GM20431 (cell line): Measurements from ENCODE around the gene CPED1.

Source experiments
- in situ Hi-C: fragments of 300-500 bp; cut with MseI, MboI; formaldehyde crosslinking; loops from one replicate; pipeline ENCODE4 v1.15.0; 2020; ENCODE audit warnings: low sequenced_read_pairs; ENCODE audit not compliant: unreplicated experiment

CPED1 gene

GRCh38 chr7:121080257-121080912, 91.9 kb downstream of the CPED1 start:
- in situ Hi-C loops: loop anchor here (25.0 kb wide), 1 partner anchor 93 kb away; the partner anchor contains the start of gene CPED1

GRCh38 chr7:121080913-121081326, 92.4 kb downstream of the CPED1 start:
- in situ Hi-C loops: loop anchor here (25.0 kb wide), 1 partner anchor 94 kb away; the partner anchor contains the start of gene CPED1

GRCh38 chr7:121081327-121081936, 92.9 kb downstream of the CPED1 start:
- in situ Hi-C loops: loop anchor here (25.0 kb wide), 1 partner anchor 94 kb away; the partner anchor contains the start of gene CPED1

GRCh38 chr7:121082400-121083101, 94.0 kb downstream of the CPED1 start:
- in situ Hi-C loops: loop anchor here (25.0 kb wide), 1 partner anchor 95 kb away; the partner anchor contains the start of gene CPED1

- in situ Hi-C loops: loop anchor here (25.0 kb wide), 1 partner anchor 96 kb away; the partner anchor contains the start of gene CPED1
Observed at GRCh38 chr7:121083138-121083789, 94.8 kb downstream of the CPED1 start.

GRCh38 chr7:121083790-121084251, 95.3 kb downstream of the CPED1 start:
- in situ Hi-C loops: loop anchor here (25.0 kb wide), 1 partner anchor 97 kb away; the partner anchor contains the start of gene CPED1

GRCh38 chr7:121084256-121084655, 95.7 kb downstream of the CPED1 start:
- in situ Hi-C loops: loop anchor here (25.0 kb wide), 1 partner anchor 97 kb away; the partner anchor contains the start of gene CPED1

GRCh38 chr7:121084748-121085336, 96.3 kb downstream of the CPED1 start:
- in situ Hi-C loops: loop anchor here (25.0 kb wide), 1 partner anchor 98 kb away; the partner anchor contains the start of gene CPED1

GRCh38 chr7:121085922-121086321, 97.4 kb downstream of the CPED1 start:
- in situ Hi-C loops: loop anchor here (25.0 kb wide), 1 partner anchor 99 kb away; the partner anchor contains the start of gene CPED1

- in situ Hi-C loops: loop anchor here (25.0 kb wide), 1 partner anchor 102 kb away; the partner anchor contains the start of gene CPED1
Observed at GRCh38 chr7:121088870-121089269, 100.4 kb downstream of the CPED1 start.

GRCh38 chr7:121094829-121095228, 106.3 kb downstream of the CPED1 start:
- in situ Hi-C loops: loop anchor here (25.0 kb wide), 1 partner anchor 108 kb away; the partner anchor contains the start of gene CPED1

- in situ Hi-C loops: loop anchor here (25.0 kb wide), 1 partner anchor 110 kb away; the partner anchor contains the start of gene CPED1
Observed at GRCh38 chr7:121097577-121097976, 109.1 kb downstream of the CPED1 start.

- in situ Hi-C loops: loop anchor here (25.0 kb wide), 1 partner anchor 112 kb away; the partner anchor contains the start of gene CPED1
Observed at GRCh38 chr7:121099572-121099971, 111.1 kb downstream of the CPED1 start.

GRCh38 chr7:121101083-121101482, 112.6 kb downstream of the CPED1 start:
- in situ Hi-C loops: no loop called here

GRCh38 chr7:121101621-121102020, 113.1 kb downstream of the CPED1 start:
- in situ Hi-C loops: no loop called here

- in situ Hi-C loops: no loop called here
Observed at GRCh38 chr7:121102619-121103018, 114.1 kb downstream of the CPED1 start.

GRCh38 chr7:121103086-121103485, 114.6 kb downstream of the CPED1 start:
- in situ Hi-C loops: no loop called here

GRCh38 chr7:121103579-121103978, 115.1 kb downstream of the CPED1 start:
- in situ Hi-C loops: no loop called here

GRCh38 chr7:121105262-121105661, 116.8 kb downstream of the CPED1 start:
- in situ Hi-C loops: no loop called here
